IPS DF 6.9 (cell line): ENCODE data around the gene CACNG1.
"Not testable (repeated sequence)": the region's sequence is repeated elsewhere in the genome, so short reads cannot be mapped to it uniquely, and the experiment has no call there.

Experiments used
- DNase-seq: peaks from one replicate; pipeline ENCODE4 v3.0.0-alpha.2; 2013; ENCODE audit warnings: low read depth, low spot score
- H3K27ac ChIP-seq: one replicate; pipeline ENCODE4 v1.5.1; 2013; ENCODE audit warnings: low read length, control low read depth
- H3K27me3 ChIP-seq: 2 replicates; pipeline ENCODE4 v1.6.1; 2013; ENCODE audit warnings: mild to moderate bottlenecking, low read length; ENCODE audit not compliant: control insufficient read depth, insufficient read depth
- H3K36me3 ChIP-seq: 2 replicates; pipeline ENCODE4 v1.6.1; 2013; ENCODE audit warnings: low read length; ENCODE audit not compliant: control insufficient read depth, insufficient read depth
- H3K4me1 ChIP-seq: 2 replicates; pipeline ENCODE4 v1.6.1; 2013; ENCODE audit warnings: low read length; ENCODE audit not compliant: control insufficient read depth, insufficient read depth
- H3K4me3 ChIP-seq: 2 replicates; pipeline ENCODE4 v1.5.1; 2013; ENCODE audit warnings: mild to moderate bottlenecking, low read length
- H3K9me3 ChIP-seq: 2 replicates; pipeline ENCODE4 v1.6.1; 2013; ENCODE audit warnings: low read length, inconsistent platforms; ENCODE audit not compliant: control insufficient read depth, insufficient read depth
- WGBS: extraction: QIAGEN DNeasy Blood & Tissue Kit; methylation state at CpG from one replicate; pipeline ENCODE4 v1.1.7; 2013; ENCODE audit warnings: mixed read lengths, missing lambda C conversion rate; ENCODE audit not compliant: insufficient read length, insufficient coverage; 5-methylcytosine and 5-hydroxymethylcytosine counted together

CACNG1 gene

GRCh38 chr17:67079491-67079890 lies 35.1 kb downstream of the CACNG1 start:
- WGBS = no CpG with 5 or more reads among the region's 2 CpGs
- Histone ChIP-seq H3K4me1 (no peaks in the 10 kb centered on the region), H3K27me3 (no peaks in the 10 kb centered on the region), H3K9me3 (no peaks in the 10 kb centered on the region), H3K27ac (no peak overlapping the region), H3K4me3 (no peak overlapping the region), H3K36me3 (no peaks in the 10 kb centered on the region)
- no peak for DNase-seq

GRCh38 chr17:67080804-67081203 lies 36.5 kb downstream of the CACNG1 start:
- no peak for DNase-seq
- Histone ChIP-seq H3K4me1 (no peaks in the 10 kb centered on the region), H3K27ac (no peak overlapping the region), H3K9me3 (no peaks in the 10 kb centered on the region), H3K36me3 (no peaks in the 10 kb centered on the region), H3K27me3 (no peaks in the 10 kb centered on the region), H3K4me3 (no peak overlapping the region)
- no CpG with 5 or more reads among the region's 2 CpGs for WGBS

- Histone ChIP-seq H3K4me3 (no peak overlapping the region), H3K9me3 (no peaks in the 10 kb centered on the region), H3K27ac (no peak overlapping the region), H3K27me3 (no peaks in the 10 kb centered on the region), H3K4me1 (no peaks in the 10 kb centered on the region), H3K36me3 (no peaks in the 10 kb centered on the region)
- DNase-seq = no peak
- no CpG with 5 or more reads among the region's 1 CpG for WGBS
Observed at GRCh38 chr17:67082107-67082506, 37.8 kb downstream of the CACNG1 start.

- Histone ChIP-seq H3K27ac (no peak overlapping the region), H3K36me3 (no peaks in the 10 kb centered on the region), H3K4me3 (no peak overlapping the region), H3K4me1 (no peaks in the 10 kb centered on the region), H3K9me3 (no peaks in the 10 kb centered on the region), H3K27me3 (no peaks in the 10 kb centered on the region)
- no peak for DNase-seq
- WGBS = no CpG with 5 or more reads among the region's 3 CpGs
Observed at GRCh38 chr17:67085406-67085805, 41.1 kb downstream of the CACNG1 start.

GRCh38 chr17:67088639-67089038 lies 44.3 kb downstream of the CACNG1 start:
- no peaks in the 10 kb centered on the region for H3K4me1 ChIP-seq
- no peak overlapping the region for H3K4me3 ChIP-seq
- no peaks in the 10 kb centered on the region for H3K27me3 ChIP-seq
- no peaks in the 10 kb centered on the region for H3K9me3 ChIP-seq
- WGBS = no CpG with 5 or more reads among the region's 3 CpGs
- H3K27ac ChIP-seq = no peak overlapping the region
- DNase-seq = no peak
- H3K36me3 ChIP-seq = no peaks in the 10 kb centered on the region

GRCh38 chr17:67090341-67090740 lies 46.0 kb downstream of the CACNG1 start:
- DNase-seq = no peak
- no peak overlapping the region for H3K27ac ChIP-seq
- H3K4me1 ChIP-seq = no peaks in the 10 kb centered on the region
- no peaks in the 10 kb centered on the region for H3K36me3 ChIP-seq
- no peaks in the 10 kb centered on the region for H3K9me3 ChIP-seq
- no peaks in the 10 kb centered on the region for H3K27me3 ChIP-seq
- no peak overlapping the region for H3K4me3 ChIP-seq

- WGBS = no CpG with 5 or more reads among the region's 5 CpGs
- no peaks in the 10 kb centered on the region for H3K36me3 ChIP-seq
- H3K4me3 ChIP-seq = no peak overlapping the region
- H3K9me3 ChIP-seq = no peaks in the 10 kb centered on the region
- no peak overlapping the region for H3K27ac ChIP-seq
- DNase-seq = no peak
- H3K27me3 ChIP-seq = no peaks in the 10 kb centered on the region
- no peaks in the 10 kb centered on the region for H3K4me1 ChIP-seq
Observed at GRCh38 chr17:67092291-67092690, 47.9 kb downstream of the CACNG1 start.

GRCh38 chr17:67092710-67093109 lies 48.4 kb downstream of the CACNG1 start:
- H3K4me3 ChIP-seq, H3K4me1 ChIP-seq, H3K27me3 ChIP-seq, H3K27ac ChIP-seq, H3K9me3 ChIP-seq, H3K36me3 ChIP-seq, DNase-seq: not testable (repeated sequence)
- no CpG with 5 or more reads among the region's 7 CpGs for WGBS

GRCh38 chr17:67093348-67093747 lies 49.0 kb downstream of the CACNG1 start:
- Histone ChIP-seq H3K9me3 (no peaks in the 10 kb centered on the region), H3K36me3 (no peaks in the 10 kb centered on the region), H3K4me1 (no peaks in the 10 kb centered on the region), H3K27me3 (no peaks in the 10 kb centered on the region), H3K27ac (no peak overlapping the region), H3K4me3 (no peak overlapping the region)
- no peak for DNase-seq
- WGBS = no CpG with 5 or more reads among the region's 2 CpGs

GRCh38 chr17:67095291-67095690 lies 50.9 kb downstream of the CACNG1 start:
- no CpG with 5 or more reads among the region's 1 CpG for WGBS
- H3K27ac ChIP-seq, DNase-seq, H3K27me3 ChIP-seq, H3K4me1 ChIP-seq, H3K4me3 ChIP-seq, H3K9me3 ChIP-seq, H3K36me3 ChIP-seq: not testable (repeated sequence)

GRCh38 chr17:67095803-67096202 lies 51.4 kb downstream of the CACNG1 start:
- no peak overlapping the region for H3K27ac ChIP-seq
- no peaks in the 10 kb centered on the region for H3K27me3 ChIP-seq
- no peaks in the 10 kb centered on the region for H3K9me3 ChIP-seq
- H3K4me3 ChIP-seq = no peak overlapping the region
- WGBS = no CpG with 5 or more reads among the region's 1 CpG
- no peak for DNase-seq
- no peaks in the 10 kb centered on the region for H3K4me1 ChIP-seq
- no peaks in the 10 kb centered on the region for H3K36me3 ChIP-seq
